ENCODE data around the gene DNAJC18.
"Not testable (repeated sequence)": the region's sequence is repeated elsewhere in the genome, so short reads cannot be mapped to it uniquely, and the experiment has no call there.

The DNAJC18 gene

GRCh38 chr5:139389701-139390638 lies 49.4 kb downstream of the DNAJC18 start, which contains the start of gene MZB1:
MZB1 (minus strand) TSS chr5:139389913; CDS start chr5:139389856, 57 bp downstream.
- H3K27ac Mint-ChIP-seq: no peak within 1 kb of the TSS
- no peaks in the 10 kb centered on the region for H3K36me3 Mint-ChIP-seq (ENCODE audit: low read depth)
- peaks cover 63% of the 10 kb centered on the region for H3K27me3 Mint-ChIP-seq
- intact Hi-C loops (cut with micrococcal nuclease): loop anchor here (5.0 kb wide), 1 partner anchor 48 kb away; the partner anchor contains the start of gene PAIP2
- H3K9me3 Mint-ChIP-seq: no peaks in the 10 kb centered on the region
- H3K4me3 Mint-ChIP-seq: no peak within 1 kb of the TSS
- peaks cover 45% of the 10 kb centered on the region for H3K4me1 Mint-ChIP-seq (ENCODE audit: low read depth)

GRCh38 chr5:139388198-139388821 lies 51.0 kb downstream of the DNAJC18 start:
- Mint-ChIP-seq H3K36me3 (ENCODE audit: low read depth) (no peaks in the 10 kb centered on the region), H3K9me3 (no peaks in the 10 kb centered on the region), H3K27me3 (peaks cover 49% of the 10 kb centered on the region), H3K27ac (no peak overlapping the region), H3K4me3 (no peak overlapping the region), H3K4me1 (ENCODE audit: low read depth) (peaks cover 51% of the 10 kb centered on the region)
- intact Hi-C loops (cut with micrococcal nuclease): no loop called here

DNA sequence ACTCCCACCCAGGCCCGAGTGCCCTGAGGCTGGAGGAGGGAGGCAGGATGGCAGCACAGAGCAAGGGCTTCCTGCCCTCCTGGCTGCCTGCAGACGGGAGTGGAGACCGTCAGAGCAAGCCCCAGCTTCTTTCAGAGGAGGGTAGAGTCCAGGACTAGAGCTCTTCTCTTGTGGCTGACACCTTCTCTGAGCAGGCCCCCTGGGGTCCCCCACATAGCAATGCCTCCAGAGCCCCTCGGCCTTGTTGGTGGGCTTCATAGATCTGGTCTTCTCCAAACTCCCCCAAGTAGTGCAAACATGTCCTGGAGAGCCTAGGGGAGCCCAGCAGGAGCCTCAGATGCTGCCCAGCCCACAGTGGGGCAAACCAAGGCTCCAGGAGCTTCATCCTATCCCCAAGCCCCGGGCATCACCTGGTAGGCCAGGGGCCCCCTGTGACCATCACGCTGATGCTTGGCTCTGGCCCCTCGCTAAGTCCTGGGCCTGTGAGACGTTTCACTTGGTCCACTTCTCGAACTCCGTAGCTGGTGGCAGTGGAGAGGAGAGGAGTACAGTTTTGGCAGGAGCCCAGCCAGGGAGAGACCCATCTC lies 51.6 kb downstream of the DNAJC18 start:
- H3K4me3 Mint-ChIP-seq: no peak overlapping the region
- no peaks in the 10 kb centered on the region for H3K9me3 Mint-ChIP-seq
- no peaks in the 10 kb centered on the region for H3K36me3 Mint-ChIP-seq (ENCODE audit: low read depth)
- H3K4me1 Mint-ChIP-seq (ENCODE audit: low read depth): peaks cover 45% of the 10 kb centered on the region
- H3K27me3 Mint-ChIP-seq: peaks cover 43% of the 10 kb centered on the region
- intact Hi-C loops (cut with micrococcal nuclease): no loop called here
- H3K27ac Mint-ChIP-seq: no peak overlapping the region

DNA sequence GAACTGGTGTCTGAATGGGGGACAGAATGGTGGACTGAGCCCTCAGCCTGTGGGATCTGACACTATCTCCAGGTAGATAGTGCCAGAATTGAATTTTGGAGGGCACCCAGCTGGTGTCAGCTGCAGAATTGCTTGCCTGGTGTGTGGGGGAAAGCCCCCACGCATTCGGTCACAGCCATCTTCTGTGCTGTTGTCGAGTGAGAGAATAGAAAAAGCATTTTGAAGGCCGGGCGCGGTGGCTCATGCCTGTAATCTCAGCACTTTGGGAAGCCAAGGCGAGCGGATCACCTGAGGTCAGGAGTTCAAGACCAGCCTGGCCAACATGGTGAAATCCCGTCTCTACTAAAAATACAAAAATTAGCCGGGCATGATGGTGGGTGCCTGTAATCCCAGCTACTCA lies 52.4 kb downstream of the DNAJC18 start:
- H3K4me3 Mint-ChIP-seq; H3K27ac Mint-ChIP-seq; H3K36me3 Mint-ChIP-seq (ENCODE audit: low read depth); H3K9me3 Mint-ChIP-seq; intact Hi-C loops (cut with micrococcal nuclease): not testable (repeated sequence)
- Mint-ChIP-seq H3K4me1 (ENCODE audit: low read depth) (peaks cover 42% of the 10 kb centered on the region), H3K27me3 (peaks cover 37% of the 10 kb centered on the region)

- peaks cover 28% of the 10 kb centered on the region for H3K27me3 Mint-ChIP-seq
- no peaks in the 10 kb centered on the region for H3K9me3 Mint-ChIP-seq
- H3K4me1 Mint-ChIP-seq (ENCODE audit: low read depth): peaks cover 33% of the 10 kb centered on the region
- H3K36me3 Mint-ChIP-seq (ENCODE audit: low read depth): no peaks in the 10 kb centered on the region
- no peak overlapping the region for H3K27ac Mint-ChIP-seq
- intact Hi-C loops (cut with micrococcal nuclease): no loop called here
- H3K4me3 Mint-ChIP-seq: no peak overlapping the region
Observed at GRCh38 chr5:139386050-139386438, 53.3 kb downstream of the DNAJC18 start.

DNA sequence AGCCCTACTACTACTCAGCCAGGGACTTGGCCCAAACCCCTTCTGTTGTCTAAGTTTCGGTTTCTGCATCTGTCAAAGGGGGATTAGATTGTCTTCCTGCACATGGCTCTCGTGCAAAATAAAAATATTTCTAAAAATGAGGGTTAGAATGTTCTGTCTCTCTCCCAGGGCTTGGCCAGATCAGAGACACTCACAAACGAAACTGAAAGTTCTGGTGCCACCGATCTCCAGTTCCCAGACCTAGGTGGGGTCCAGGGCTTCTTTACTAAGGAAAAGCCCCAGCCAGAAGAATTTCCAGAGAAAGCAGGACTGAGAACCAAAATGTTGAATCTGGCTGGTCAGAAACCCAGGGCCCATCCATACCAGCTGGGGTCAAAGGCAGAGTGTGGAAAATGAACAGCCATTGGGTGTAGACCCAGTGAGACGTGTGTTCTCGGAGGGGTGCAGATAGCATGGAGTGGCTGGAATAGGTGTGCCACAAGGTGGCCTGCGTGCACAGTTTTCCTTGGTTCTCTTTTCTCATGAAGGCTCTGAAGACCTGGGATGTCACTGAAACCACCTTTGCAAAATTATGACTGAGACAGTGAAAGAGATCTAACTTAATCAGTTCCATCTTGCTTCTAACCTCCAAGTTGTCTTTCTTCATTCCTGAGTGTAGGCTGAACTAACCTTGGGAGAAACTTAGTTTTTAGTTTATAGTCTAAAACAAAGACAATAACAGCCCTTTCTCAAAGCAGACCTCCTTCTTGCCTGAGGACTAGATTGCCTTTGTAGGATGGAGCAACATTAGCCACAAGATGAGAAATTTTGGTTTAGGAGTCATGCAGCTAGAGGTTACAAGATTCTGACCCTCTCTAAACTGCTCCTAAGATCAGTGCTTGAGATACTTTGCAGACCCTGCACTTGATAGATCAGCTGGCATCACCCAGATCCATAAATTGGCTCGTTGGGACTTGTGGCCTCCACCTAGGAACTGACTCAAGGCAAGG lies 54.0 kb downstream of the DNAJC18 start:
- Mint-ChIP-seq H3K27ac (peak overlapping the region; percentile 33), H3K36me3 (ENCODE audit: low read depth) (no peaks in the 10 kb centered on the region), H3K27me3 (peaks cover 24% of the 10 kb centered on the region), H3K4me3 (peak overlapping the region; percentile 69), H3K9me3 (no peaks in the 10 kb centered on the region), H3K4me1 (ENCODE audit: low read depth) (peaks cover 32% of the 10 kb centered on the region)
- intact Hi-C loops (cut with micrococcal nuclease): no loop called here

DNA sequence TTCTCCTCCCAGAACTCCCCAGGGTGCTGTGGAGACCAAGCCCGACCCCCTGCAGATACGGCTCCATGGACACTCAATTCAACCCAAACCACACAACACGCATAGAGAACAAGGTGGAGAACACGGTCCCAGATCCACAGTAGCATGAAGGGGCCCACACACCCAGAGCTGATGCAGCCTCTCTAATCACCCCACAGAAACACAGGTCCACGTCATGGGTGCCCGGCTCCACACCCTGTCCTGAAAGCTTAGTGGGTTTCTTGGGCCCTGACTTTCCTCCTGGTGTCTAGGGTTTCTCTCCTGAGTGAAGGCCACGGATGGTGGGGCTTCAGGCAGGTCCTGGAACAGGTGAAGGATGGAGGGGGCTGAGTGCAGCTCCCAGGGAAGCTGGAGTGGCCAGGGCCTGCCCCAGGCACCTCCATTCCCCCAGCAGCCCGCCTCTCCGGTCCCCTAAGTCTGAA lies 54.7 kb downstream of the DNAJC18 start:
- peak overlapping the region; percentile 69 for H3K4me3 Mint-ChIP-seq
- H3K36me3 Mint-ChIP-seq (ENCODE audit: low read depth): no peaks in the 10 kb centered on the region
- H3K27me3 Mint-ChIP-seq: peaks cover 18% of the 10 kb centered on the region
- H3K4me1 Mint-ChIP-seq (ENCODE audit: low read depth): peaks cover 30% of the 10 kb centered on the region
- H3K9me3 Mint-ChIP-seq: no peaks in the 10 kb centered on the region
- intact Hi-C loops (cut with micrococcal nuclease): no loop called here
- H3K27ac Mint-ChIP-seq: peak overlapping the region; percentile 33

DNA sequence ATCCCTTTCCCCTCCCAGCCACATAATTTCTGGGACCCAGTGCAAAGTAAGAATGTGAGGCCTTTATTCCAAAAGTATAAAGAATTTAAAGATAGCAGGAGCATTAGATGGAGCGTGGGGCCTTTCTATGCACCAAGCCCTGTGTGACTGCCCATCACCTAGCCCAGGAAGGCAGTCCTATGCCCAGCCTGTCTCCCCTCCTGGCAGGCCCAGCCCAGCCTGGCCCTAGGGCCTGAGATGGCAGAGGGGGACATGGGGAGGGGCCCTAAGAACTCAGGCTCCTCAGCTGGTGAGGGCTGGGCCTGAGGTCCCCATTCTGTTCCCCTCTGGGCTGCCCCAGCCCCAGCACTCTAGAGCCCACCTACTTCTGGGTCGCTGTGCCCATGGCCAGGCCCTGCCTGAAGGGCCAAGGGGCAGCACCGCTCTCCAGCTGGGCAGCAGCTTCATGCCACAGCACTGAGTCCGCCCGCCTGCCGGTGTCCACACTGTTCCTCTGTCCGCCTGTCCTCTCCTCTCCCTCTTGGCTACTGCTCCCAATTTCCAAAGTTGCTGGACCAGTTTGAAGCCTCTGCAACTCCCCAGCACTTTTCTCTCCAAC lies 55.2 kb downstream of the DNAJC18 start:
- no peaks in the 10 kb centered on the region for H3K9me3 Mint-ChIP-seq
- no peak overlapping the region for H3K4me3 Mint-ChIP-seq
- peaks cover 25% of the 10 kb centered on the region for H3K4me1 Mint-ChIP-seq (ENCODE audit: low read depth)
- peaks cover 15% of the 10 kb centered on the region for H3K27me3 Mint-ChIP-seq
- peak overlapping the region; percentile 33 for H3K27ac Mint-ChIP-seq
- no peaks in the 10 kb centered on the region for H3K36me3 Mint-ChIP-seq (ENCODE audit: low read depth)
- intact Hi-C loops (cut with micrococcal nuclease): no loop called here

GRCh38 chr5:139383275-139383992 lies 55.9 kb downstream of the DNAJC18 start, which contains the start of gene SLC23A1:
SLC23A1 (minus strand) TSS chr5:139383297; CDS start chr5:139383253, 44 bp downstream.
- peaks cover 23% of the 10 kb centered on the region for H3K4me1 Mint-ChIP-seq (ENCODE audit: low read depth)
- H3K27ac Mint-ChIP-seq: no peak within 1 kb of the TSS
- no peaks in the 10 kb centered on the region for H3K9me3 Mint-ChIP-seq
- no peak within 1 kb of the TSS for H3K4me3 Mint-ChIP-seq
- intact Hi-C loops (cut with micrococcal nuclease): no loop called here
- no peaks in the 10 kb centered on the region for H3K36me3 Mint-ChIP-seq (ENCODE audit: low read depth)
- H3K27me3 Mint-ChIP-seq: peaks cover 15% of the 10 kb centered on the region

DNA sequence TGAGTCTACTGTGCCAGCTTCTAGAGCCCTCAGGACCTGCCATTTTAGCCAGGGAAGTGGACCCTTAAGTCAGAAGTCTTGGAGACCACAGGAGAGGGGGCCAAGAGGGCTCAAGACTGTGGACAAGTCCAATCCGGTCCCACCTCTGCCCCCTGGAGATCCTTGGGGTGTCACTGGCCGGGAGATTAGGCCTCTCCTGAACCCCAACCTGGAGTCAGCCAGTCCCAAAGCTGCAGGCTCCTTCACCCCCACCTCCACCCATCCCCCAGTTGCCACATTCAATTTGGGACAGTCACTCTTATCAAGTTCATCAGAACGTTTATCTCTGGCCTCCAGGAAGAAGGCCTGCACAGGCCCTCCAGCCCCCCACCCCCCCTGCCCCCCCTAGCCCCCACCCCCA lies 56.5 kb downstream of the DNAJC18 start:
- Mint-ChIP-seq H3K27me3 (peaks cover 10% of the 10 kb centered on the region), H3K27ac (no peak overlapping the region)

GRCh38 chr5:139381837-139382761 lies 57.2 kb downstream of the DNAJC18 start:
- Mint-ChIP-seq H3K27ac (no peak overlapping the region), H3K4me1 (ENCODE audit: low read depth) (peaks cover 15% of the 10 kb centered on the region), H3K9me3 (no peaks in the 10 kb centered on the region), H3K36me3 (ENCODE audit: low read depth) (peaks cover 3% of the 10 kb centered on the region), H3K27me3 (peaks cover 8% of the 10 kb centered on the region), H3K4me3 (no peak overlapping the region)
- intact Hi-C loops (cut with micrococcal nuclease): no loop called here

More for the DNA sequence above, 56.5 kb downstream of the DNAJC18 start:
- no peaks in the 10 kb centered on the region for H3K36me3 Mint-ChIP-seq (ENCODE audit: low read depth)
- no peak overlapping the region for H3K4me3 Mint-ChIP-seq
- intact Hi-C loops (cut with micrococcal nuclease): no loop called here
- H3K9me3 Mint-ChIP-seq: no peaks in the 10 kb centered on the region
- H3K4me1 Mint-ChIP-seq (ENCODE audit: low read depth): peaks cover 16% of the 10 kb centered on the region
